Endodermal cell (in vitro differentiated cells): Measurements from ENCODE around the gene CDT1. TPM values are rescaled to one million over a fixed set of nuclear protein-coding genes. Genes with fewer than 3 reads are reported as not detected.

ENCODE experiments used
- DNase-seq: peaks from one replicate; pipeline ENCODE4 v3.0.0-alpha.2; 2017
- H3K27ac ChIP-seq: 2 replicates; pipeline ENCODE4 v1.5.1; 2013; ENCODE audit warnings: mild to moderate bottlenecking, low read depth, low read length, moderate library complexity
- H3K27me3 ChIP-seq: 2 replicates; pipeline ENCODE4 v1.6.1; 2013; ENCODE audit warnings: mild to moderate bottlenecking, low read length, moderate library complexity; ENCODE audit not compliant: insufficient read depth, control insufficient read depth, poor library complexity, severe bottlenecking
- H3K36me3 ChIP-seq: 2 replicates; pipeline ENCODE4 v1.7.0; 2013; ENCODE audit warnings: mild to moderate bottlenecking, low read length, moderate library complexity; ENCODE audit not compliant: control insufficient read depth, insufficient read depth
- H3K4me1 ChIP-seq: one replicate; pipeline ENCODE4 v1.7.0; 2013; ENCODE audit warnings: low read length; ENCODE audit not compliant: control insufficient read depth, insufficient read depth
- H3K4me3 ChIP-seq: 2 replicates; pipeline ENCODE4 v1.5.1; 2013; ENCODE audit warnings: mild to moderate bottlenecking, low read length, moderate library complexity
- H3K9ac ChIP-seq: 2 replicates; pipeline ENCODE4 v1.6.1; 2013; ENCODE audit warnings: mild to moderate bottlenecking, low read length, moderate library complexity; ENCODE audit not compliant: poor library complexity, severe bottlenecking; ENCODE audit errors: extremely low read depth
- H3K9me3 ChIP-seq: 2 replicates; pipeline ENCODE4 v1.6.1; 2013; ENCODE audit warnings: mild to moderate bottlenecking, low read length, moderate library complexity; ENCODE audit not compliant: control insufficient read depth
- H3K27ac Mint-ChIP-seq: 2 replicates; pipeline ENCODE4 v1.8.0; 2020; ENCODE audit warnings: mixed read lengths
- H3K27me3 Mint-ChIP-seq: 2 replicates; pipeline ENCODE4 v1.8.0; 2021; ENCODE audit warnings: mild to moderate bottlenecking, mixed read lengths; ENCODE audit not compliant: insufficient read depth
- H3K36me3 Mint-ChIP-seq: 2 replicates; pipeline ENCODE4 v1.8.0; 2020; ENCODE audit warnings: low read depth, mixed read lengths
- H3K4me1 Mint-ChIP-seq: 2 replicates; pipeline ENCODE4 v1.8.0; 2020; ENCODE audit warnings: mixed read lengths
- H3K4me3 Mint-ChIP-seq: 2 replicates; pipeline ENCODE4 v1.8.0; 2020; ENCODE audit warnings: mild to moderate bottlenecking, moderate library complexity, mixed read lengths
- H3K9me3 Mint-ChIP-seq: 2 replicates; pipeline ENCODE4 v1.8.0; 2020; ENCODE audit warnings: mild to moderate bottlenecking, mixed read lengths
- CTCF ChIP-seq: fragments of 200-600 bp; sonication (generic); conservative IDR thresholded peaks from 2 replicates; pipeline ENCODE4 v1.5.0; 2021; ENCODE audit warnings: antibody characterized with exemption, mild to moderate bottlenecking
- WGBS, 2 experiments: methylation state at CpG; one replicate each; pipeline versions ENCODE4 v1.1.5 to v1.1.7; 2013; ENCODE audit warnings: missing lambda C conversion rate in 2 of 2, mixed read lengths in 1 of 2; ENCODE audit not compliant: insufficient coverage in 1 of 2, insufficient read length in 1 of 2; 5-methylcytosine and 5-hydroxymethylcytosine counted together
- total RNA-seq, 2 donors: library from RNA; stranded (reverse); fragmentation: NEBNext Ultra II Directional in 1 of 2; extraction: Animal tissue kit (Norgen Biotek cat#: 25700) in 1 of 2; gene quantifications; 2 replicates in 1 of 2; 3 replicates in 1 of 2; pipeline ENCODE4 v1.2.1, GENCODE V29; 2021

The CDT1 gene
- total RNA-seq, 2 donors from 2014 or later = 57.1 to 63.0 TPM

GRCh38 chr16:88790312-88791211, 13.0 kb upstream of the CDT1 start:
- Histone ChIP-seq H3K4me3 (no peak overlapping the region), H3K36me3 (no peaks in the 10 kb centered on the region), H3K27me3 (no peaks in the 10 kb centered on the region), H3K27ac (no peak overlapping the region), H3K9me3 (no peaks in the 10 kb centered on the region), H3K4me1 (no peaks in the 10 kb centered on the region), H3K9ac (no peak overlapping the region)
- no peak for TF ChIP-seq CTCF
- DNase-seq = no peak
- Mint-ChIP-seq H3K27me3 (peaks cover 8% of the 10 kb centered on the region), H3K27ac (no peak overlapping the region), H3K36me3 (no peaks in the 10 kb centered on the region), H3K4me3 (no peak overlapping the region), H3K4me1 (peaks cover 2% of the 10 kb centered on the region), H3K9me3 (no peaks in the 10 kb centered on the region)
- WGBS, 2 experiments = 42 to 61% methylated on average over 12 to 23 of the region's 24 CpGs

- WGBS, 2 experiments = 83 to 92% methylated on average over 7 to 13 of the region's 13 CpGs
- Mint-ChIP-seq H3K27me3 (peaks cover 8% of the 10 kb centered on the region), H3K4me3 (no peak overlapping the region), H3K27ac (no peak overlapping the region), H3K4me1 (peaks cover 2% of the 10 kb centered on the region), H3K36me3 (no peaks in the 10 kb centered on the region), H3K9me3 (no peaks in the 10 kb centered on the region)
- no peak overlapping the region for H3K27ac ChIP-seq
- H3K4me1 ChIP-seq = no peaks in the 10 kb centered on the region
- no peaks in the 10 kb centered on the region for H3K36me3 ChIP-seq
- no peaks in the 10 kb centered on the region for H3K27me3 ChIP-seq
- no peak overlapping the region for H3K4me3 ChIP-seq
- TF ChIP-seq CTCF = no peak
- no peak overlapping the region for H3K9ac ChIP-seq
- DNase-seq = no peak
- no peaks in the 10 kb centered on the region for H3K9me3 ChIP-seq
Measured at GRCh38 chr16:88792078-88792550, 11.5 kb upstream of the CDT1 start.

- no peaks in the 10 kb centered on the region for H3K27me3 ChIP-seq
- Mint-ChIP-seq H3K4me3 (no peak overlapping the region), H3K9me3 (no peaks in the 10 kb centered on the region), H3K27me3 (peaks cover 7% of the 10 kb centered on the region), H3K27ac (no peak overlapping the region), H3K4me1 (peaks cover 2% of the 10 kb centered on the region), H3K36me3 (no peaks in the 10 kb centered on the region)
- no peak overlapping the region for H3K27ac ChIP-seq
- 90 to 98% methylated on average over 8 to 12 of the region's 12 CpGs for WGBS, 2 experiments
- no peaks in the 10 kb centered on the region for H3K9me3 ChIP-seq
- TF ChIP-seq CTCF = no peak
- no peak for DNase-seq
- H3K9ac ChIP-seq = no peak overlapping the region
- no peaks in the 10 kb centered on the region for H3K36me3 ChIP-seq
- H3K4me3 ChIP-seq = no peak overlapping the region
- H3K4me1 ChIP-seq = no peaks in the 10 kb centered on the region
Measured at GRCh38 chr16:88792668-88793250, 10.8 kb upstream of the CDT1 start.
